GM12873 (cell line): ENCODE results near the gene PLXDC1.

ENCODE experiments used
- TF ChIP-seq, protein P1 (sequence below): IDR thresholded peaks from 2 replicates; pipeline ENCODE4 v1.5.1; 2012; ENCODE audit warnings: low read depth, mild to moderate bottlenecking, moderate library complexity, low read length, control low read depth; ENCODE audit not compliant: insufficient read depth; ENCODE audit errors: missing control alignments

The PLXDC1 gene

DNA sequence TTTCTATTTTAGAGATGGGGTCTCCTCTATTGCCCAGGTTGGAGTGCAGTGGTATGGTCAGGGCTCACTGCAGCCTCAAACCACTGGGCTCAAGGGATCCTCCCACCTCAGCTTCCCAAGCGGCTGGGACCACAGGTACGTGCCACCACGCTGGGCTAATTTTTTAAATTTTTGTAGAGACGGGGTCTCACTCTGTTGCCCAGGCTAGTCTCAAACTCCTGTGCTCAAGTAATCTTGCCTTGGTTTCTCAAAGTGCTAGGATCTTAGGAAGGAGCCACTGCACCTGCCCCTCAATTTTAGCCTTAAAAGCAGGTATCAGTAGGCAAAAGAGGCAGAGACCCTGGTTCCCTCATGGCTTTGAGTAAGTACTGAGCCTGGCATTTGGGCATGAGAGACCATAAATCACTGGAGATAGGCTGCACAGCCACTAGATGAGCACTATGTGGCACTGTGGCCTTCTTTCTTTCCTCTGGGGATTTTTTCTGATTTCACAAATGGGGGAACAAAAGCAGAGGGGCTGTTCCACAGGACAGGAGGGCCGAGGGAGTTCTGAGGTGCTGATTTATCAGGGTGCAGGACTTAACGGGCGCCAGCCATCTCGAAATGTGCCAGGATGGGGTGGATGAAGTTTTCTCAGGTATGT, 82.2 kb downstream of the PLXDC1 start:
- TF ChIP-seq, protein P1, sequence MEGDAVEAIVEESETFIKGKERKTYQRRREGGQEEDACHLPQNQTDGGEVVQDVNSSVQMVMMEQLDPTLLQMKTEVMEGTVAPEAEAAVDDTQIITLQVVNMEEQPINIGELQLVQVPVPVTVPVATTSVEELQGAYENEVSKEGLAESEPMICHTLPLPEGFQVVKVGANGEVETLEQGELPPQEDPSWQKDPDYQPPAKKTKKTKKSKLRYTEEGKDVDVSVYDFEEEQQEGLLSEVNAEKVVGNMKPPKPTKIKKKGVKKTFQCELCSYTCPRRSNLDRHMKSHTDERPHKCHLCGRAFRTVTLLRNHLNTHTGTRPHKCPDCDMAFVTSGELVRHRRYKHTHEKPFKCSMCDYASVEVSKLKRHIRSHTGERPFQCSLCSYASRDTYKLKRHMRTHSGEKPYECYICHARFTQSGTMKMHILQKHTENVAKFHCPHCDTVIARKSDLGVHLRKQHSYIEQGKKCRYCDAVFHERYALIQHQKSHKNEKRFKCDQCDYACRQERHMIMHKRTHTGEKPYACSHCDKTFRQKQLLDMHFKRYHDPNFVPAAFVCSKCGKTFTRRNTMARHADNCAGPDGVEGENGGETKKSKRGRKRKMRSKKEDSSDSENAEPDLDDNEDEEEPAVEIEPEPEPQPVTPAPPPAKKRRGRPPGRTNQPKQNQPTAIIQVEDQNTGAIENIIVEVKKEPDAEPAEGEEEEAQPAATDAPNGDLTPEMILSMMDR = peak; percentile 77

DNA sequence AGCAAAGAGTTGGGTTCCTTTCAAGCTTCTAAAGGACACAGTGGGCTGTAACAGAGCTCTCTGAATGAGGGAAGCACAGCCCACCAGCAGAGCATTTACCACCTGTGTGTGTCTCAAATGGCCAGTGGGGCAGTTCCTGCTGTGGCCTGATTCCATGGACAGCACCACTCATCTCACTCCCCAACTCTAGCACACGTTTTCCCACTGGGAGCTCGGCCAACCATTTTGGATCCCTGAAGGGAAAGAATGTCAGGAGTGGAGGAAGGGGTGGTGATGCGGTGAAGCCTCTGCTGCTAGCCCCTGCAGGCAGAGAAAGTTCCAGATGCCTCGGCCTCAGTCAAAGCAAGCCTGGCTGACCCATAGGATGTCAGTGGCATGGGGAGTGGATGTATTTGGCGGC, 86.6 kb downstream of the PLXDC1 start:
- TF ChIP-seq, protein P1 = no peak

DNA sequence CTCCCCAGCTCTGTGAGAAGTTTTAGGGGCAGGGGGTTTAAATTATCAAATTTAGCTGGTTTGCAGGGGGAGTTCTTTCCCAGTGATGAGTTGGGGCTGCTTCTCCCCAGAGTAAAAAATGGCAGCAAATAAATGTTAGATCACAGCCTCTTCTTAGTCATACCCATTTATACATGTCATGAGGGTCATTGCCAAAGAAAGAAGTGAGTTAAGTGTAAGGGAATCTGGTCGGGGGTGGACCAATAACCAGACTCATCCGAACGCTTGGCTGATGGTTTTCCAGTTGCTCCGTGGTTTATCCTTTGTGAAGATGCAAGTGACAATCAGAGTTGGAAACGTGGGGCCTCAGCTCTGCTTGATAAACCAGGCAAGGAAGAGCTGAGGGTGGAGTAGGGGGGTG, 87.1 kb downstream of the PLXDC1 start:
- TF ChIP-seq, protein P1 = no peak

DNA sequence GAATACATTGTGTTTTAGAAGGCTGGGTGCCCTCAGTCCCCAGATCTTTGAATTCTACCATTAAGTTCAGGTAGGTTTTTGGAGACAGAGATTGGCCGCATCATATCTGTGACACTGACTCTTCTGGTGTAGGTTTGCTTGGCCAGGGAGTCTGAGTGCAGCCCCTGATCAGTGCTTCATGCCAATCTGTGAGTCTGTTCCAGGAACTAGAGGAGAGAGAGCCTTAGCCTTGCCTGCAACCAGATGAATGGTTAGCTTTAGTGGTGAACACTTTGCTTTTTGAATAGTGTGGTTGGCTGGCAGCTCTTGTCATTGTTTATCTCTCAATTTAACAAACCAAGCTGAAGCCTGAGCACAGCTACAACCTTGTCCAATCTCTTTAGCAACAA, 87.8 kb downstream of the PLXDC1 start:
- TF ChIP-seq, protein P1 = no peak

DNA sequence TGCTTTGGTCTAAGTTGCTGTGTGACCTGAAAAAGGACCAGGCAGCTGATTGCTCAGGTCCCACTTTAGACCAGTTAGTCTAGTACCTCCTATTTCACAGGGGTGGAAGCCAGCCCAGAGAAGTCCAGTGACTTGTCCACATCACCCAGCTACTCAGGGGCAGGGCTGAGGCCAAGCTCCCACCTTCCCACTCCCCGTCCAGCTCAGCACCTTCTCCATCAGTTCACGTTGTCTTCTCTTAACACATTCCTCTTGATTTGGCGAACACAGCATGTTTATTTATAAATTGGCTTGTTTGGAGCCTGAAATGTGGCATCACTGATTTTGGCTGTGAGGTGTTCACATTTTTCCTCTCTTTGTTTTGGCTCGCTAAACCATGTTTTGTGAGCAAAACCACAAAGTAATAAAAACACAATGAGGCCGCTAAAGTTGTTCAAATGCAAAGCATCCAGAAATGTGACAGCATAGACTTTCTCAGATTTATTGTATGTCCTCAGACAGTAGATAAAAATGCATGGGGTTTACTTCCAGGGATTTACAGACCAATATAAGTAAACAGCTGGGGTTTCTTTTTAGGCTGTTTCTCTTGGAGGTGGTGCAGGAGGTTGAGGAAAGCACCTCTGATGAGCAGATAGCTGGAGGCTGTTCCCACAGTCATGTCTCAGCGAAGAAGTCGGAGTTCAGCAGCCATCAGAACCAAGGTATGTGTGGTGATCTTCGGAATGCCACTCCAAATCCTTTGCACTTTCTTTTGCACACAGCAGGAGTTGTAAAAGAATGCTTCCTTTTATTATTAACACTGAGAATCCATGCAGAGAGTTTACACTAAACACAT, 88.4 kb downstream of the PLXDC1 start:
- TF ChIP-seq, protein P1 = no peak

DNA sequence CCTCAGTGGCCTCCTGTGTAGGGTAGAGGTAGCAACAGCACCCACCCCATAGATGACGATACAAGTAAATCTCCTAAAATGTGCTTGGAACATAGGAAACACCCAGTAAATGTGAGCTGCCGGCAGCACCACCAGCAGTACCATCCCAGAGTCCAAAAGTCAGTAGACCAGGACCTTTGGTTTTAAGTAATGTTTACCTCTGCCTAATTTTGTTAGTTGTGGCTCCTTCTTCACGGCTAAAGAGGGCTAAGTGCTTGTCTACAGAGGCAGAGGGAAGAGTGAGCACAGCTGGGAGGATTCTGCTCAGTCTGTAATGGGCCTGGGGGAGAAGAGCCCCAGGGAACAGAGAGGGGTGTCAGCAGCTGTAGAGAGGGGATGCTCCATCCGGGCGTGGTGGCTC, 92.9 kb downstream of the PLXDC1 start:
- TF ChIP-seq, protein P1 = no peak

- TF ChIP-seq, protein P1 = no peak
Observed at GRCh38 chr17:39057701-39058206, 93.7 kb downstream of the PLXDC1 start.
